Activated CD8-positive, alpha-beta T cell treated with anti-CD3 and anti-CD28 coated beads for 36 hours (primary cell): ENCODE results near the gene PCGF1. TPM values are rescaled to one million over a fixed set of nuclear protein-coding genes. Genes with fewer than 3 reads are reported as not detected.

Source experiments
- ATAC-seq: fragments of 200-7000 bp; cut with Tn5 transposase; one replicate; pipeline ENCODE4 v1.10.0; 2021; ENCODE audit warnings: mild to moderate bottlenecking, moderate library complexity
- CTCF ChIA-PET: fragments of 350-600 bp; sonication (Branson Sonifier 250); formaldehyde crosslinking; loops from one replicate; lab custom pipeline; 2021; ENCODE audit warnings: antibody characterized with exemption; lab: Charles Lee
- POLR2A ChIA-PET: fragments of 350-600 bp; sonication (Branson Sonifier 250); formaldehyde crosslinking; loops from one replicate; lab custom pipeline; 2021; ENCODE audit warnings: antibody characterized with exemption; lab: Charles Lee
- DNase-seq: peaks from one replicate; pipeline ENCODE4 v3.0.0-alpha.2; 2020
- H3K27ac Mint-ChIP-seq: one replicate; pipeline ENCODE4 v1.8.0; 2021; ENCODE audit warnings: mild to moderate bottlenecking, mixed read lengths
- H3K27me3 Mint-ChIP-seq: one replicate; pipeline ENCODE4 v1.8.0; 2021; ENCODE audit warnings: mixed read lengths
- H3K36me3 Mint-ChIP-seq: one replicate; pipeline ENCODE4 v1.8.0; 2021; ENCODE audit warnings: low read depth, mixed read lengths
- H3K4me1 Mint-ChIP-seq: one replicate; pipeline ENCODE4 v1.8.0; 2021; ENCODE audit warnings: low read depth, mixed read lengths
- H3K4me3 Mint-ChIP-seq: one replicate; pipeline ENCODE4 v1.8.0; 2021; ENCODE audit warnings: mild to moderate bottlenecking, moderate library complexity, mixed read lengths
- H3K9me3 Mint-ChIP-seq: one replicate; pipeline ENCODE4 v1.8.0; 2021; ENCODE audit warnings: mixed read lengths
- CTCF ChIP-seq: fragments of 200-600 bp; IDR thresholded peaks from one replicate; pipeline ENCODE4 v1.8.0; 2022; ENCODE audit warnings: antibody characterized with exemption, mild to moderate bottlenecking
- intact Hi-C: fragments of 100-400 bp; cut with micrococcal nuclease; formaldehyde crosslinking; loops from one replicate; pipeline ENCODE4 v1.10.0; 2022
- total RNA-seq, 2 experiments: library from RNA; stranded (reverse); gene quantifications; one replicate each; pipeline ENCODE4 v1.2.3, GENCODE V29; 2021

The PCGF1 gene
- 10 to 100 TPM; 16.1 to 21.1 TPM for total RNA-seq

GRCh38 chr2:74507145-74507925 lies at the start of gene PCGF1:
Gene PCGF1 (minus strand): TSS chr2:74507695. CDS start chr2:74507668, 27 bp downstream.
- peak; percentile 50 for TF ChIP-seq CTCF
- peak; percentile 100 for DNase-seq
- Mint-ChIP-seq H3K4me3 (peak within 1 kb of the TSS; percentile 94), H3K27ac (peak within 1 kb of the TSS; percentile 99), H3K4me1 (peaks cover 42% of the 10 kb centered on the region), H3K36me3 (peaks cover 33% of the 10 kb centered on the region), H3K27me3 (peaks cover 44% of the 10 kb centered on the region), H3K9me3 (no peaks in the 10 kb centered on the region)
- intact Hi-C loops, result no loop called here
- peak; percentile 91 for ATAC-seq
- ChIA-PET CTCF (interaction anchor here (0.9 to 3.4 kb wide), 8 partner anchors 7 to 84 kb away, joined by 3 to 27 read pairs (median 4); partner anchors contain the start of genes AUP1, HTRA2, MRPL53 and TLX2), POLR2A (interaction anchor here (1.0 to 4.8 kb wide), 8 partner anchors 10 to 77 kb away, joined by 3 to 21 read pairs (median 4); partner anchors contain the start of genes AUP1, CCDC142, HTRA2 and INO80B)

- Mint-ChIP-seq H3K27ac (no peak overlapping the region), H3K9me3 (no peaks in the 10 kb centered on the region), H3K4me1 (peaks cover 20% of the 10 kb centered on the region), H3K4me3 (no peak overlapping the region), H3K36me3 (peaks cover 7% of the 10 kb centered on the region), H3K27me3 (peaks cover 20% of the 10 kb centered on the region)
- ChIA-PET POLR2A (interaction anchor here (0.6 to 1.9 kb wide), 2 partner anchors 10 to 22 kb away, joined by 4 to 8 read pairs; no protein-coding TSS in a partner anchor), CTCF (interaction anchor here (0.7 to 2.6 kb wide), 3 partner anchors 14 to 74 kb away, joined by 3 to 11 read pairs (median 3); partner anchors contain the start of genes CCDC142 and TTC31)
- ATAC-seq (no peak), DNase-seq (no peak)
- TF ChIP-seq CTCF, result no peak
- intact Hi-C loops, result no loop called here
These were observed 49.4 kb upstream of the PCGF1 start for GRCh38 chr2:74556831-74557370.

DNA sequence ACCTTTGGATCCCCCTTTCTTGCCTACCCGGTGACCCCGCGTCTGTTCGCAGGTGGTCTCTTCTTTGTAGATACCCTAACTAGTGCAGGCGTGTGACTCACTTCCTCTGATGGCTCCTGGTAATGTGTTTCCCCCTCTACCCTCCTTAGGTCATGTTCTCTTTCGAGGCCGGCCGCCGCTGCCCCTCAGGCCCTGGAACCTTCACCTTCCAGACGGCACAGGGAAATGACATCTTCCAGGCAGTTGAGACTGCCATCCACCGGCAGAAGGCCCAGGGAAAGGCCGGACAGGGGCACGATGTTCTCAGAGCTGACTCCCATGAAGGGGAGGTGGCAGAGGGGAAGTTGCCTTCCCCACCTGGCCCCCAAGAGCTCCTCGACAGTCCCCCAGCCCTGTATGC lies 48.7 kb upstream of the PCGF1 start:
- Mint-ChIP-seq H3K9me3 (no peaks in the 10 kb centered on the region), H3K36me3 (peaks cover 7% of the 10 kb centered on the region), H3K27me3 (peaks cover 19% of the 10 kb centered on the region), H3K4me3 (peak overlapping the region; percentile 88), H3K27ac (no peak overlapping the region), H3K4me1 (peaks cover 20% of the 10 kb centered on the region)
- intact Hi-C loops, result no loop called here
- ATAC-seq (no peak), DNase-seq (no peak)
- ChIA-PET CTCF (interaction anchor here (0.7 to 1.4 kb wide), 4 partner anchors 11 to 73 kb away, joined by 3 to 8 read pairs (median 4); partner anchors contain the start of genes CCDC142 and TTC31), POLR2A (interaction anchor here (1.1 to 2.7 kb wide), 4 partner anchors 10 to 68 kb away, joined by 3 to 11 read pairs (median 6); no protein-coding TSS in a partner anchor)
- no peak for TF ChIP-seq CTCF

GRCh38 chr2:74555610-74556103 lies 48.2 kb upstream of the PCGF1 start:
- Mint-ChIP-seq H3K27ac (peak overlapping the region; percentile 90), H3K36me3 (peaks cover 7% of the 10 kb centered on the region), H3K27me3 (peaks cover 19% of the 10 kb centered on the region), H3K4me1 (peaks cover 19% of the 10 kb centered on the region), H3K4me3 (peak overlapping the region; percentile 88), H3K9me3 (no peaks in the 10 kb centered on the region)
- ChIA-PET CTCF (interaction anchor here (0.8 to 1.4 kb wide), 4 partner anchors 11 to 33 kb away, joined by 4 to 8 read pairs (median 4); no protein-coding TSS in a partner anchor), POLR2A (interaction anchor here (0.6 to 2.7 kb wide), 6 partner anchors 11 to 67 kb away, joined by 3 to 11 read pairs (median 4); no protein-coding TSS in a partner anchor)
- ATAC-seq (no peak), DNase-seq (no peak)
- intact Hi-C loops, result no loop called here
- TF ChIP-seq CTCF, result no peak
